CD4-positive, alpha-beta T cell (primary cell): ENCODE results near the gene KDM2B. TPM values are rescaled to one million over a fixed set of nuclear protein-coding genes. Genes with fewer than 3 reads are reported as not detected.

Experiments
- ATAC-seq: fragments of 200-7000 bp; cut with Tn5 transposase; one replicate; pipeline ENCODE4 v1.10.0; 2022; ENCODE audit warnings: mild to moderate bottlenecking; ENCODE audit not compliant: poor library complexity
- CTCF ChIA-PET: fragments of 350-600 bp; sonication (Branson Sonifier 250); formaldehyde crosslinking; loops from one replicate; lab custom pipeline; 2021; ENCODE audit warnings: antibody characterized with exemption, inconsistent platforms; lab: Charles Lee
- POLR2A ChIA-PET: fragments of 350-600 bp; sonication (Branson Sonifier 250); formaldehyde crosslinking; loops from one replicate; lab custom pipeline; 2021; ENCODE audit warnings: antibody characterized with exemption, inconsistent platforms; lab: Charles Lee
- DNase-seq, 14 experiments: peaks; one replicate each; pipeline ENCODE4 v3.0.0-alpha.2; 2013 to 2020; ENCODE audit warnings: mixed read lengths in 2 of 14
- H3K27ac ChIP-seq, 2 donors: one replicate each; pipeline versions ENCODE4 v1.5.1 to v1.7.0; 2013; ENCODE audit warnings: low read length in 2 of 2, low read depth in 1 of 2, mild to moderate bottlenecking in 1 of 2
- H3K27me3 ChIP-seq, 2 experiments: 1 replicate in 1 of 2; 2 replicates in 1 of 2; pipeline versions ENCODE4 v1.6.1 to v1.7.0; 2013; ENCODE audit warnings: low read length in 2 of 2, control low read depth in 1 of 2, mild to moderate bottlenecking in 1 of 2, moderate library complexity in 1 of 2; ENCODE audit not compliant: insufficient read depth in 2 of 2, control insufficient read depth in 1 of 2
- H3K36me3 ChIP-seq: one replicate; pipeline ENCODE4 v1.6.1; 2013; ENCODE audit warnings: low read length, control low read depth; ENCODE audit not compliant: insufficient read depth
- H3K4me1 ChIP-seq: one replicate; pipeline ENCODE4 v1.6.1; 2013; ENCODE audit warnings: low read length, control low read depth; ENCODE audit not compliant: insufficient read depth
- H3K4me3 ChIP-seq: one replicate; pipeline ENCODE4 v1.5.1; 2013; ENCODE audit warnings: mild to moderate bottlenecking, low read length, moderate library complexity
- H3K9me3 ChIP-seq, 2 experiments: 1 replicate in 1 of 2; 2 replicates in 1 of 2; pipeline versions ENCODE4 v1.6.1 to v1.7.0; 2013; ENCODE audit warnings: low read length in 2 of 2, mild to moderate bottlenecking in 2 of 2, control low read depth in 1 of 2, moderate library complexity in 1 of 2; ENCODE audit not compliant: control insufficient read depth in 1 of 2, insufficient read depth in 1 of 2
- H3K27ac Mint-ChIP-seq: one replicate; pipeline ENCODE4 v1.8.0; 2020; ENCODE audit warnings: mixed read lengths
- H3K27me3 Mint-ChIP-seq: one replicate; pipeline ENCODE4 v1.8.0; 2021; ENCODE audit warnings: mixed read lengths
- H3K36me3 Mint-ChIP-seq: one replicate; pipeline ENCODE4 v1.8.0; 2021; ENCODE audit warnings: low read depth, mixed read lengths
- H3K4me1 Mint-ChIP-seq: one replicate; pipeline ENCODE4 v1.8.0; 2021; ENCODE audit warnings: low read depth, mixed read lengths
- H3K4me3 Mint-ChIP-seq: one replicate; pipeline ENCODE4 v1.8.0; 2020; ENCODE audit warnings: mild to moderate bottlenecking, mixed read lengths
- H3K9me3 Mint-ChIP-seq: one replicate; pipeline ENCODE4 v1.8.0; 2020; ENCODE audit warnings: mixed read lengths
- intact Hi-C, 2 experiments: fragments of 100-400 bp; cut with DNase I in 1 of 2; cut with micrococcal nuclease in 1 of 2; formaldehyde crosslinking; loops; one replicate each; pipeline versions ENCODE4 v1.15.1 to v1.9.0; 2023 to 2025; cut with DNase I, micrococcal nuclease
- total RNA-seq, 174 experiments: library from RNA in 2 of 174; stranded (reverse) in 2 of 174; gene quantifications; one replicate each; pipeline ENCODE4 v1.2.3 and lab custom pipeline; 2021 to 2026
- TF ChIP-seq, protein P1 (sequence below): fragments of 200-600 bp; IDR thresholded peaks from one replicate; pipeline ENCODE4 v1.8.0; 2022; ENCODE audit warnings: antibody characterized with exemption, mild to moderate bottlenecking

Gene KDM2B
- total RNA-seq, 2 experiments from 2014 or later = 60.4 to 62.6 TPM

- H3K4me1 Mint-ChIP-seq = peaks cover 63% of the 10 kb centered on the region
- no peaks in the 10 kb centered on the region for H3K27me3 Mint-ChIP-seq
- peak overlapping the region; percentile 76 for H3K27ac Mint-ChIP-seq
- no peak for ATAC-seq
- no peak overlapping the region for H3K4me3 Mint-ChIP-seq
- Histone ChIP-seq H3K36me3 (peaks cover 26% of the 10 kb centered on the region), H3K9me3 (no peaks in the 10 kb centered on the region), H3K4me1 (peaks cover 71% of the 10 kb centered on the region), H3K27ac (peak overlapping the region in 1 of 2 donors; percentile 44), H3K4me3 (no peak overlapping the region), H3K27me3 (no peaks in the 10 kb centered on the region)
- intact Hi-C loops = loop anchor here (2.0 to 10.0 kb wide), 2 partner anchors 32 to 252 kb away; no protein-coding TSS in a partner anchor
- POLR2A ChIA-PET = interaction anchor here (1.3 kb wide), 1 partner anchor 94 kb away, joined by 3 read pairs; the partner anchor contains the start of gene ORAI1
- CTCF ChIA-PET = no interaction called here
- peak in 1 of 14 experiments; percentile 15 for DNase-seq
- no peaks in the 10 kb centered on the region for H3K9me3 Mint-ChIP-seq
- TF ChIP-seq, protein P1, sequence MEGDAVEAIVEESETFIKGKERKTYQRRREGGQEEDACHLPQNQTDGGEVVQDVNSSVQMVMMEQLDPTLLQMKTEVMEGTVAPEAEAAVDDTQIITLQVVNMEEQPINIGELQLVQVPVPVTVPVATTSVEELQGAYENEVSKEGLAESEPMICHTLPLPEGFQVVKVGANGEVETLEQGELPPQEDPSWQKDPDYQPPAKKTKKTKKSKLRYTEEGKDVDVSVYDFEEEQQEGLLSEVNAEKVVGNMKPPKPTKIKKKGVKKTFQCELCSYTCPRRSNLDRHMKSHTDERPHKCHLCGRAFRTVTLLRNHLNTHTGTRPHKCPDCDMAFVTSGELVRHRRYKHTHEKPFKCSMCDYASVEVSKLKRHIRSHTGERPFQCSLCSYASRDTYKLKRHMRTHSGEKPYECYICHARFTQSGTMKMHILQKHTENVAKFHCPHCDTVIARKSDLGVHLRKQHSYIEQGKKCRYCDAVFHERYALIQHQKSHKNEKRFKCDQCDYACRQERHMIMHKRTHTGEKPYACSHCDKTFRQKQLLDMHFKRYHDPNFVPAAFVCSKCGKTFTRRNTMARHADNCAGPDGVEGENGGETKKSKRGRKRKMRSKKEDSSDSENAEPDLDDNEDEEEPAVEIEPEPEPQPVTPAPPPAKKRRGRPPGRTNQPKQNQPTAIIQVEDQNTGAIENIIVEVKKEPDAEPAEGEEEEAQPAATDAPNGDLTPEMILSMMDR = no peak
- peaks cover 43% of the 10 kb centered on the region for H3K36me3 Mint-ChIP-seq
Measured at GRCh38 chr12:121532503-121533393, 48.1 kb downstream of the KDM2B start.

DNA sequence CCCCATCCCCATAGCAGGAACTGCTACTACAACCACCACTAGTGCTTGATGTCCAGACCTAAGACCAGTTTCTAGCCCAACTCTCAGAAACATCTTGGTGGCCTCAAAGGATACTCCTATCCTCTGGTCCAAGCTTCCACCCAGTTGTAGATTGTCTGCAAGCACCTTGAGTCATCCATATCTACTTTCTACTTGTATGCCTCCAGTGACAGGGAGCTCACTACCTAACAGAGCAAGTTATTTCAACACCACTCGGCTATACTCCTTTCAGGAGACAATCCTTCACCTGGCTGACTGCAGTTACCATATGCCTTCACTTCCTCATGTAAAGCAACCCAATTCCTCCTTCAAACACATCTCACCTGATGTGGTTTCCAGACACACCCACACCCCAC, 49.5 kb downstream of the KDM2B start:
- Mint-ChIP-seq H3K4me3 (peak overlapping the region; percentile 8), H3K4me1 (peaks cover 58% of the 10 kb centered on the region)
- ATAC-seq = no peak

More for the DNA sequence above, 49.5 kb downstream of the KDM2B start:
- TF ChIP-seq, protein P1 = no peak
- peak in 3 of 14 experiments; percentile 22 to 37 (median 30) for DNase-seq
- H3K9me3 ChIP-seq = no peaks in the 10 kb centered on the region
- Mint-ChIP-seq H3K27ac (peak overlapping the region; percentile 76), H3K36me3 (peaks cover 39% of the 10 kb centered on the region), H3K9me3 (no peaks in the 10 kb centered on the region), H3K27me3 (no peaks in the 10 kb centered on the region)
- H3K27me3 ChIP-seq = no peaks in the 10 kb centered on the region
- H3K4me1 ChIP-seq = peaks cover 59% of the 10 kb centered on the region
- peaks cover 29% of the 10 kb centered on the region for H3K36me3 ChIP-seq
- ChIA-PET POLR2A (interaction anchor here (0.9 to 1.7 kb wide), 7 partner anchors 17 to 258 kb away, joined by 3 to 11 read pairs (median 5); partner anchors contain the start of gene ORAI1), CTCF (no interaction called here)
- no peak overlapping the region for H3K4me3 ChIP-seq
- intact Hi-C loops = loop anchor here in 1 of 2 experiments (10.0 kb wide), 1 partner anchor 253 kb away; no protein-coding TSS in a partner anchor
- H3K27ac ChIP-seq = peak overlapping the region; percentile 50 to 59
